NCI-H2227 (cell line): Measurements from ENCODE around the gene TPI1.

Experiments
- DNase-seq: peaks from one replicate; lab custom pipeline; 2025; ENCODE audit not compliant: unreplicated experiment; lab: John Stamatoyannopoulos, UW

Gene TPI1

GRCh38 chr12:6916426-6917200, 49.3 kb downstream of the TPI1 start:
- DNase-seq = no peak

- DNase-seq = no peak
Measured at GRCh38 chr12:6917491-6918231, 50.3 kb downstream of the TPI1 start.

GRCh38 chr12:6919588-6919987, 52.3 kb downstream of the TPI1 start:
- DNase-seq = no peak
